KBM-7 (cell line): ENCODE data around the gene TAF5L.
"Not testable (repeated sequence)": the region's sequence is repeated elsewhere in the genome, so short reads cannot be mapped to it uniquely, and the experiment has no call there.

Experiments
- DNase-seq: peaks from one replicate; pipeline ENCODE4 v3.0.0-alpha.2; 2015
- in situ Hi-C: fragments of 300-500 bp; cut with MboI; formaldehyde crosslinking; loops from 2 replicates; pipeline ENCODE4 v1.14.3; 2020; ENCODE audit warnings: low sequenced_read_pairs, low pct_unique_long_range_greater_than_20kb, mixed read lengths

The TAF5L gene

DNA sequence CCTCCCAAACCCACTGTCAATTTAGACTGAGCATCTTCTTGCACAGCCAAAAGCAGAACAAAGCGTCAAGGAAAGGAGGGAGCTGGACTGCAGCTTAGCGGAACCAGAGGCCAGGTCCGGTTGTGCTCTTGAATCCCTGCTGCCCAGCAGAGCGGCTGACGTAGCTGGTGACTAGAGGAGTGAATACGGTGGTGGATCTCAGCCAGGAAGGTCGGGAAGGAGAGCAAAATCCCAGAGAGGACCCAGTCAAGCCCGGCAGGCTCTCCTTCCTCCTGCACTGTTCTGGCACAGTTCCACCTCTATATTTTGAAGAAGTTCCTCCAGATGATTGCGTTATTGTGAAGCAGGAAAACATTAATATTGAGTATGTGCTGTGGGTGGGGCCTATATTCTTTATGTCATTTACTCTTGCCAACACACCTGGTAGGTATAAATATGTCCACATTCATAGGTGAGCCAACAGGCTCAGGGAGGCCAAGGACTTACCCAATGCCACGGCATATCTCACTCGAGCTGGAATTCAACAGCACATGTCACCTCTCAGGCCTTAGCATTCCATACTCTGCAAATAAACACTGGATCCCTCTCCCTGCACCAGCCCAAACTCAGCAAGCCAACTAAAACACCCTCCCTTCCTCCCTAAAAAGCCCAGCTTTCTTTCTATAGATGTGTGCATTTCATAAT, 43.8 kb downstream of the TAF5L start:
- peak; percentile 25 for DNase-seq
- in situ Hi-C loops, result no loop called here

DNA sequence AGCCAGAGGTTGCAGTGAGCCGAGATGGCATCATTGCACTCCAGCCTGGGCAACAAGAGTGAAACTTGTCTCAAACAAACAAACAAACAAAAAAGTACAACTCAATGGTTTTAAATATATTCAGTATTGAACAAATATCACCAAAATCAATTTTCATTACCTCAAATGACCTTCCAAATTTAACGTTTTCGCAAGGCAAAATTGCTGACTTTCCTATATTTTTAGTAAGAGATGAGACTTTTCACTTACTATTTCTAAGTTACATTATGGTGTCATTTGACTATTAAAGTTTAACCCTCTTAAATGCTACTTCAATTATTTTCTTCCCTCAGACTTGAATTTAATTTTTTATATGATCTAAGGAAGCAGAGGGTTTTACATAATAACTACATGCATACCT, 44.4 kb downstream of the TAF5L start:
- DNase-seq, result no peak
- in situ Hi-C loops, result no loop called here

GRCh38 chr1:229579059-229579673, 46.8 kb downstream of the TAF5L start:
- peak; percentile 84 for DNase-seq
- in situ Hi-C loops, result loop anchor here (10.0 kb wide), 1 partner anchor 46 kb away; the partner anchor contains the start of genes TAF5L and URB2

GRCh38 chr1:229578168-229579058, 47.5 kb downstream of the TAF5L start:
- DNase-seq, result no peak
- in situ Hi-C loops, result loop anchor here (10.0 kb wide), 1 partner anchor 46 kb away; the partner anchor contains the start of genes TAF5L and URB2

DNA sequence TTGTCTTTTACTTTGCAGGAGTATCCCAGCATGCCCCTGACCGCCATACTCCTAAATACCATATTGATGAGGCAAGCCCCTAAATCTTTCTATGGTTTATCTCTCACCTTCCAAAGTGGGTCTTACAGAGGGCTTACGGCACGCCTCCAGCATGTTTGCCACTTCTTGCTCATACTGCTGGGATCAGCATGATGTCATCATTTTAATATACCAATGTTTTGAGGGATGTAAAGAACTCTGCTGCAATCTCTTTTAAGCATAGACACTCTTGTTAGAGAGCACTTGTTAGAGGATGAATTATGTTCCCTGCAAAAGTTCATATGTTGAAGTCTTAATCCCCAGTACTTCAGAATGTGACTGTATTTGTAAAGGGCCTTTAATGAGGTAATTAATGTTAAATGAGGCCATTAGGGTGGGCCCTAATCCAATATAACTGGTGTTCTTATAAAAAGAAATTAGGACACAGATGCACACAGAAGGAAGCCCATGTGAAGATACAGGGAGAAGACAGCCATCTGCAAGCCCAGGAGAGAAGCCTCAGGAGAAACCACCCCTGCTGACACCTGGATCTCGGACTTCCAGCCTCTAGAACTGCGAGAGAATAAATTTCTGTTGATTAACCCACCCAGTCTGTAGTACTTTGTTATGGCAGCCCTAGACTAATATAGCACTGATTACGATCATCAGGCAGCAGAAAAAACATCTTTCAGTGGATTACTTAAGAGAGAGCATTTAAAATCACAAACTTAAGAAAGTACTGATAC, 51.1 kb downstream of the TAF5L start:
- DNase-seq, result no peak
- in situ Hi-C loops, result loop anchor here (10.0 kb wide), 1 partner anchor 50 kb away; the partner anchor contains the start of genes TAF5L and URB2

- in situ Hi-C loops, result loop anchor here (10.0 kb wide), 1 partner anchor 53 kb away; the partner anchor contains the start of genes TAF5L and URB2
- peak; percentile 44 for DNase-seq
Observed at GRCh38 chr1:229572286-229572685, 53.6 kb downstream of the TAF5L start.

DNA sequence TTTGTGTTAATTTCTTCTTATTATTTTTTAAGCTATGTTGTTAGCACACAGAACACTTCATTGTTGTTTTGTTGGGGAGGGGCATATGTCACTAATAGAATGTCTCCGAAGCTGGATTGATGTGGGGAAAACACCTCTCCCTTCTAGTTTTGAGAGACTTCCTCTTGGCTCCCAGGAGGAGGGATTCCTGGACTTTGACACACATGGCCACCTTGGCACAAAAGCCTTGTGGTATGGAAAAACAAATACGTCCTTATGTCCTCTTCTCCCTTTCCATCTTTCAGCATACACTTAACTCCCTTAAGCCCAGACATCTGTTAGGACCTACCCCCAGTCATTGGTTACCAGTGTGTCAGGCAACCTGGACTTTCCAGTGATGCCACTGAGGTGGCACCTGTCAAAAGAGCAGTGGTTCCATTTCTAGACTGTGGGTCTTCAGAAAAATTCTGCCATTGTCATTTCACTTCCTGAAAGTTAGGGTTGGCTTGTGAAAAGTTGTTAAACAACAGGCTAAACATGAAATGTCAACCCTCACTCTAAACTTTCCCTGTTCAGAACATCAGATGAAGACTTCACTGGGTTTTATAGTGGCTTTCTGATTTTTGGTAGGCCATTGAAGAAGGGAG, 54.9 kb downstream of the TAF5L start:
- no peak for DNase-seq
- in situ Hi-C loops, result loop anchor here (10.0 kb wide), 1 partner anchor 54 kb away; the partner anchor contains the start of genes TAF5L and URB2

- DNase-seq, result no peak
- in situ Hi-C loops, result loop anchor here (10.0 kb wide), 1 partner anchor 54 kb away; the partner anchor contains the start of genes TAF5L and URB2
Observed at GRCh38 chr1:229570305-229570704, 55.6 kb downstream of the TAF5L start.

DNA sequence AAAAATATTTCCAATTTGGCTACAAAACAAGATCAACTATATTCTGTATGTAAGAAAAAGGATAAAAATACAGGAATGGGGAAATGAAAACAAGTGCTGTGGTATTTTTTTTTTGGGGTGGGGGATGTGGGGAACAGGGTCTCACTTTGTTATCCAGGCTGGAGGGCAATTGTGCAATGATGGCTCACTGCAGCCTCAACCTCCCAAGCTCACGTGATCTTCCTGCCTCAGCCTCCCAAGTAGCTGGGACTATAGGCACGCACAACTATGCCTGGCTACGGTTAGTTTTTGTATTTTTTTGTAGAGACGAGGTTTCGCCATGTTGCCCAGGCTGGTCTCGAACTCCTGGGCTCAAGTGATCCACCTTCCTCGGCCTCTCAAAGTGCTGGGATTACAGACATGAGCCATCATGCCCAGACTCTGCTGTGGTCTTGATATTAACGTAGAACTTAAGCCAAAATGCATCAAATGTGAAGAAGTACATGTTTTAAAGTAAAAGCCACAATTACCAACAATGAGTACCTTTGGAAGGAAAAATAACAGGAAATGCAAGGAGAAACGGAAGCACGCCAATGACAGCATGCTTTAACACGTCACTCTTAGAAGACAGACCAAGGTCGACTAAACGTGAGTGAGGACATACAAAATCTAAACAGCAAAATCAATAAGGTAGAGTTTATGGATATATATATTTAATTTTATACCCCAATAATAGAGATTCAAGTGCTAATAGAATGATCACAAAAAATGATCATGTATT, 58.6 kb downstream of the TAF5L start:
- no peak for DNase-seq
- in situ Hi-C loops, result no loop called here

GRCh38 chr1:229563701-229564100, 62.2 kb downstream of the TAF5L start:
- in situ Hi-C loops, result no loop called here
- DNase-seq, result no peak

DNA sequence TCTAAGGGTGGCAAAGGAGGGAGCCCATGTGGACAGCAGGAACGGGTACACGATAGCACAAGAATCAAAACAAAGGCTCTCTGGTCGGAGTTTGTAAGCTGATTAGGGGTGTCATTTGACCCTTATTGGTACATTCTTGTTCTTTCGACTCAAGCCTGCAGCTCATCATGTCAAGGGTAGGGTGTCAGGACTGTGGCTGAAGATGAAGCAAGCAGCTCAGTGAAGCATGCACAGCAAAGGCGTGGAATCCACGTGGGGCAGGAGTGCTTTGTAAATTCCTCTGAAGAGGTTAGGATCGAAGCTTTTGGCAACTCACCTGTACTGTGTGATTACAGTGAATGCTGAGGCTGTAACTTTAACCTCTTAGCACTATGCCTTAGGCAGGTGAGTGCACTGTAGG, 62.7 kb downstream of the TAF5L start:
- no peak for DNase-seq
- in situ Hi-C loops, result no loop called here

GRCh38 chr1:229562686-229563085, 63.2 kb downstream of the TAF5L start:
- no peak for DNase-seq
- in situ Hi-C loops, result no loop called here

DNA sequence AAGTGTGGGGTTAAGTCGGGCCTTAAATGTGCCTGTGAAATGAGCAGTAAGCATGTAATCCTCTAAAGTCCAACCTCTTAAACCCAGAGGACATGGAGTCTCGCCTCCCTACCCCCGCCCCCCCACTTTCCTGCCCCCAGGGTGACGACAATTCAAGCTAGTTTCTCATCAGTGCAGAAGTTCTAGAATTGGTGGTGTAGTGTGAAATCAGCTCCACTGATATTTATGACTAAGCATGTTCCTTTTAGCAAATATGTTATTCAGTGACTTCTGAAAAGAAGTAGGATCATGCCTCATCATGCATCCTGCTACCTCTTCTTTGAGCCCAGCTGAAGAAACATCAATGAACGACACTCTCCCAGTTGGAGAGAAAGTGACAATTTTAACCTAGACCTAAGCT, 64.8 kb downstream of the TAF5L start:
- in situ Hi-C loops, result no loop called here
- no peak for DNase-seq

GRCh38 chr1:229560124-229560523, 65.8 kb downstream of the TAF5L start:
- in situ Hi-C loops, DNase-seq: not testable (repeated sequence)

DNA sequence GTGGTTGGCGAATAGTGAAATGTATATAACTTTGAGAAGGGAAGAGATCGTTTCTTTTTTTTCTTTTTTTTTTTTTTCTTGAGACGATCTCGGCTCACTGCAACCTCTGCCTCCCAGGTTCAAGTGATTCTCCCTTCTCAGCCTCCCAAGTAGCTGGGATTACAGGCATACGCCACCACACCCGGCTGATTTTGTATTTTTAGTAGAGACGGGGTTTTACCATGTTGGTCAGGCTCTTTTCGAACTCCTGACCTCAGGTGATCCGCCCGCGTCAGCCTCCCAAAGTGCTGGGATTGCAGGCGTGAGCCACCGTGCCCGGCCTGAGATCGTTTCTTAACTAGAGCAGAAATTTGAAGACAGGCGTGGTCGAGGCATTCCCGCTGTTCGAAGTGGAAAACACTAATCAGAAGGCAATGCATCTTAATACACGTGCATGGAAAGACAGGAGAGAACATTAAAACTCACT, 66.6 kb downstream of the TAF5L start:
- not testable (repeated sequence) for DNase-seq

GRCh38 chr1:229558460-229559335, 67.2 kb downstream of the TAF5L start, which contains the start of gene ABCB10:
Gene ABCB10 (minus strand): TSS chr1:229558707. CDS start chr1:229558652, 55 bp downstream.
- in situ Hi-C loops, result no loop called here
- peak; percentile 99 for DNase-seq

More for the DNA sequence above, 66.6 kb downstream of the TAF5L start:
- in situ Hi-C loops, result not testable (repeated sequence)
